ENCODE data around the gene RCOR2.

GRCh38 chr11:63871962-63872799 lies 44.8 kb downstream of the RCOR2 start:
- no peak for TF ChIP-seq RAD21 (conservative IDR thresholded peaks at IDR 0.05)
- TF ChIP-seq, protein P1, sequence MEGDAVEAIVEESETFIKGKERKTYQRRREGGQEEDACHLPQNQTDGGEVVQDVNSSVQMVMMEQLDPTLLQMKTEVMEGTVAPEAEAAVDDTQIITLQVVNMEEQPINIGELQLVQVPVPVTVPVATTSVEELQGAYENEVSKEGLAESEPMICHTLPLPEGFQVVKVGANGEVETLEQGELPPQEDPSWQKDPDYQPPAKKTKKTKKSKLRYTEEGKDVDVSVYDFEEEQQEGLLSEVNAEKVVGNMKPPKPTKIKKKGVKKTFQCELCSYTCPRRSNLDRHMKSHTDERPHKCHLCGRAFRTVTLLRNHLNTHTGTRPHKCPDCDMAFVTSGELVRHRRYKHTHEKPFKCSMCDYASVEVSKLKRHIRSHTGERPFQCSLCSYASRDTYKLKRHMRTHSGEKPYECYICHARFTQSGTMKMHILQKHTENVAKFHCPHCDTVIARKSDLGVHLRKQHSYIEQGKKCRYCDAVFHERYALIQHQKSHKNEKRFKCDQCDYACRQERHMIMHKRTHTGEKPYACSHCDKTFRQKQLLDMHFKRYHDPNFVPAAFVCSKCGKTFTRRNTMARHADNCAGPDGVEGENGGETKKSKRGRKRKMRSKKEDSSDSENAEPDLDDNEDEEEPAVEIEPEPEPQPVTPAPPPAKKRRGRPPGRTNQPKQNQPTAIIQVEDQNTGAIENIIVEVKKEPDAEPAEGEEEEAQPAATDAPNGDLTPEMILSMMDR (IDR thresholded peaks at IDR 0.05; ENCODE audit: poor library complexity, severe bottlenecking), result peak; percentile 21

All from neural cell (in vitro differentiated cells).